GM19238 (cell line): ENCODE data around the gene UPK3A.
"Not testable (repeated sequence)": the region's sequence is repeated elsewhere in the genome, so short reads cannot be mapped to it uniquely, and the experiment has no call there.

Experiments
- DNase-seq: peaks from one replicate; pipeline ENCODE4 v3.0.0; 2011; ENCODE audit warnings: low spot score; ENCODE audit not compliant: insufficient read length

Gene UPK3A

DNA sequence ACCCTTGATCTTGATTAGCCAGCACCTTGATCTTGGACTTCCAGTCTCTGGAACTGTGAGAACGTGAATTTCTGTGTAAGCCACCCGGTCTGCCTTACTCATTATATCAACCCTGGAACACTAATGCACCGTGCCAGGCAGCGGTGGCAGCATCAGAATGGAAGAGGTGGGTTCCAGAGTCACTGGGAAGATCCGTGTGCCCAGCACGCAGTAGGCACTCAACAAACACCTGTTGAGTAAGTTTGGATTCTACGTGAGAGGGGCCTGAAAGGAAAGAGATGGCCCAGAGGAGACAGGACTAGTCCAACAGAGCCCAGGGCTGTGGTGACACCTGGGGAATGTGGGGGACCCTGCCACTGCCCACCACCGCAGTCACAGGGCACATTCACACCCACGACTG is 6.6 kb upstream of the UPK3A start:
- DNase-seq: no peak

DNA sequence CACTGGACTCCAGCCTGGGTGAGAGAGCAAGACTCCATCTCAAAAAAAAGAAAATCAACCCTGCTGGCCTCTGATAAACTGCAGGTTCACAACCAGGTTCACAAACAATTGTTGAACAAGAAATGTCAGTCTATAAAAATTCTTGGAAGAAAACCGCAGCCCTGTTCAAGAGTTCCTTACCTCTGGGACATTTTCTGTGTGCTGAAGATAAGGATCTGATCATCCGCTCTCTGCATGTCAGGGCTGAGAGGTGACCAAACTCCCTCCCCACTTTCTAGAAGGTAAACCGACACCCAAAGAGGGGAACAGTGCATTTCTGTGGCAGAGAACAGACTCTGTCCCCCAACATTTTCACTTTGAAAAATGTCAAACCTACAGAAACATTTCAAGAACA is 4.2 kb upstream of the UPK3A start:
- no peak for DNase-seq

DNA sequence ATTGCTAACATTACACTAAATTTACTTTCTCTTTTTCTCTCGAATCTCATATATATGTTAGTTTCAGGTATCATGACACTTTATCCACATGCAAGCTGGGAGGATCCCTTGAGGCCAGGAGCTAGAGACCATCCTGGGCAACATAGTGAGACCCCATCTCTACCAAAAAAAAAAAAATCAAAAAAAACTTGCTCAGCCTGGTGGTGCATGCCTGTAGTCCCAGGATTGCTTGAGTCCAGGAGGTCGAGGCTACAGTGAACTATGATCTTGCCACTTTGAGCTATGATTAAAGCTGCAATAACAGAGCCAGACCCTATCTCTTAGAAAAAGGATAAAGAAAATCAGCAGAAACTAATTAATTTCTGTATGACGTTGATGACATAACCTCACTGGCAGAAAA is 3.7 kb upstream of the UPK3A start:
- DNase-seq: no peak

DNA sequence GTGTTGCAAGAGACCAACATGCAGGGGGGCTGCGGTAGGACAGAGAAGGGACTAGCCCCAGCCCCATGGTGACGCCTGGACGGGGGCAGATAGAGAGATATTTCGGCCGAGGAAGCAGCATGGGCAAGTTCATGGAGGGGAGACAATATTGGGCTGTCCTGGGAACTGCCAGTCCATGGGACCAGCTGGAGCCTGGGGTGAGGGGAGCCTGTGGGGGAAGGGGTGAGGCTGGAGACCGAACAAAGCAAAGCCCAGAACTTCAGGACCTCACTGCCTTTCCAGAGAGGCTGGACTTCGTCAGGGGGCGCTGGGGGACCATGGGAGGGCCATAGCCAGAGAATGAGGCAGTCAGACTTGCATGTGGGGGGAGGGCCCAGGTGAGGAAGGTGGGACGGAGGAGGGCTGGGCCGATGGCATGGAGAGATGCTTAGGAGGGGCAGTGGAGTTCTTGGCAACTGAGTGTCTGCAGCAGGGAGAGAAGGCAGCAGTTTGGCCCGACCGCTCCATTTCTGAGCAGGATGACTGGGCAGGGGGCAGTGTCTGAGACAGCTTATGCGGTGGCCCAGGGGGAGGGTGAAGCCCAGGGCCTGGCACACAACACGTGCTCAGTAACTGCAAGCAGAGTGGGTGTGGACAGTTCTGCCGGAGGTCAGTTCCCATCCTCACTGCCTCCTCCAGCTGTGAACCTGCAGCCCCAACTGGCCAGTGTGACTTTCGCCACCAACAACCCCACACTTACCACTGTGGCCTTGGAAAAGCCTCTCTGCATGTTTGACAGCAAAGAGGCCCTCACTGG is 712 bp downstream of the UPK3A start:
- no peak for DNase-seq

DNA sequence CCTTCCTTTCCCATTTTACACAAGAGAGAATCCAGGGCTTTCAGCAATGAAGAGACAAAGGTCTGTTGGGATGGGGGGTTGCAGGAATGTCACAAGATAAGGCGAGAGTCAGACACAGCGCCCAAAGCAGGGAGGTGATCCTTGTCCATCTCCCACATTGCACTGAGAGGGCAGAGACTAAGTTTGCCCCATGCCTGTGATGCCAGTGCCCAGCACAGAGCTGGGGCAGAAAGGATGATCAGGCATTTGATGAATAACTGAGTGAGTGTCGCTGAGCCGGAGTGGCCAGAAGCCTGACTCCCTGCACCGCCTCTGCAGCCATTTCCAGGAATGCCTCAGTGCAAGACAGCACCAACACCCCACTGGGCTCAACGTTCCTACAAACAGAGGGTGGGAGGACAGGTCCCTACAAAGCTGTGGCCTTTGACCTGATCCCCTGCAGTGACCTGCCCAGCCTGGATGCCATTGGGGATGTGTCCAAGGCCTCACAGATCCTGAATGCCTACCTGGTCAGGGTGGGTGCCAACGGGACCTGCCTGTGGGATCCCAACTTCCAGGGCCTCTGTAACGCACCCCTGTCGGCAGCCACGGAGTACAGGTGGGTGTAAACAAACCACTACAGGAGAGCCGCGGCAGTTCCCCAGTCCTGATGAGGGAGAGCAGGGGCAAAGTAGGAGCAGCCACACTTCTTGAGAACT is 2.3 kb downstream of the UPK3A start:
- no peak for DNase-seq

DNA sequence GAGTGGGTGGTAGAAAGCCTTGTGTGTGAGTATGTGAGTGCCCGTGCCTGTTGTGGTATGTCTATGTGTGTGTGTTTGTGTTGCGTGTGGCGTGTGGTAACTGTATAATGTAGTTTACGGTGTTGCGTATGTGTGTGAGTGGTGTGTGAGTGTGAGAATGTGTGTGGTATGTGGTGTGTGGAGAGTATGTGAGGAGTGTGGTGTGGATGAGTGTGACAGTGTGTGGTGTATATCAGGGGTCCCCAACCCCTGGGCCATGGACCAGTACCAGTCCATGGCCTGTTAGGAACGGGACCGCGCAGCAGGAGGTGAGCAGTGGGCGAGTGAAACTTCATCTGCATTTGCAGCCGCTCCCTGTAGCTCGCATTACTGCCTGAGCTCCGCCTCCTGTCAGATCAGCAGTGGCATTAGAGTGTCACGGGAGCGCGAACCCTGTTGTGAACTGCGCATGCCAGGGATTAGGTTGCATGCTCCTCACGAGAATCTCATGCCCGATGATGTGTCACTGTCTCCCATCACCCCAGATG is 5.7 kb downstream of the UPK3A start:
- no peak for DNase-seq

DNA sequence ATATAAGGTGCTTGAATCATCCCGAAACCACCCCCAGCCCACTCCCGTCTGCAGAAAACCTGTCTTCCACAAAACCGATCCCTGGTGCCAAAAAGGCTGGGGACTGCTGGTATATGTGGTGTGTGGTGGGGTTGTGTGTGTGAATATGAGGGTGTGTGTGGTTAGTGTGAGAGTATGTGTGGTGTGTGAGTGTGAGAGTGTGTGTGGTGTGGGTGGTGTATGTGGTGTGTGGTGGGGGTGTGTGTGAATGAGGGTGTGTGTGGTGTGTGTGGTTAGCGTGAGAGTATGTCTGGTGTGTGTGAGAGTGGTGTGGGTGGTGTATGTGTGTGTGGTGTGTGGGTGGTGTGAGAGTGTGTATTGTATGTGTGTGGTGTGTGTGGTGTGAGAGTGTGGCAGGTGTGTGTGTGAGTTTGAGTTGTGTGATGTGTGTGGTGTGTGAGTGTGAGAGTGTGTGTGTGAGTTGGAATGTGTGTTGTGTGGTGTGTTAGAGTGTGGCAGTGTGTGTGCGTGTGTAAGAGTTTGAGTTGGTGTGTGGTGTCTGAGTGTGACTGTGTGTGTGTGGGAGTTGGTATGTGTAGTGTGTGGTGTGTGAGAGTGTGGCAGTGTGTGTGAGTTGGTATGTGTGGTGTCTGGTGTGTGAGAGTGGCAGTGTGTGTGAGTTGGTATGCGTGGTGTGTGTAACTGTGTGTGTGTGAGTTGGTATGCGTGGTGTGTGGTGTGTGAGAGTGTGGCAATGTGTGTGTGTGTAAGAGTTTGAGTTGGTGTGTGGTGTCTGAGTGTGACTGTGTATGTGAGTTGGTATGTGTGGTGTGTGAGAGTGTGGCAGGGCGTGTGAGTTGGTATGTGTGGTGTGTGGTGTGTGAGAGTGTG is 6.5 kb downstream of the UPK3A start:
- no peak for DNase-seq

DNA sequence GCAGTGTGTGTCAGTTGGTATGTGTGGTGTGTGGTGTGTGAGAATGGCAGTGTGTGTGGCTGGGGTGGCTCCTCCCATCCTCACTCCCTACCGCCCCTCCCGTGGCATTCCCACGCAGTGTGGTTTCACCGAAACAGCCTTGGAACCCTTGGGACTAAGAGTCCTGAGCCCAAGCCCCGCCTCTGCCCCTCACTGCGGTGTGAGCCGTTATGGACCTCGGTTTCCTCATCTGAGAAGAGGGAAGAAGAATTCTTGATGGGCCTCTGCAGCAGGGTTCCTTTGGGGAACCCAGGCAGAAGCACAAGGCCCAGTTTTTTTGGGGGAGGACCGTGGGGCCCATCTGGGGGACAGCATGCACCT is 7.2 kb downstream of the UPK3A start:
- DNase-seq: no peak

DNA sequence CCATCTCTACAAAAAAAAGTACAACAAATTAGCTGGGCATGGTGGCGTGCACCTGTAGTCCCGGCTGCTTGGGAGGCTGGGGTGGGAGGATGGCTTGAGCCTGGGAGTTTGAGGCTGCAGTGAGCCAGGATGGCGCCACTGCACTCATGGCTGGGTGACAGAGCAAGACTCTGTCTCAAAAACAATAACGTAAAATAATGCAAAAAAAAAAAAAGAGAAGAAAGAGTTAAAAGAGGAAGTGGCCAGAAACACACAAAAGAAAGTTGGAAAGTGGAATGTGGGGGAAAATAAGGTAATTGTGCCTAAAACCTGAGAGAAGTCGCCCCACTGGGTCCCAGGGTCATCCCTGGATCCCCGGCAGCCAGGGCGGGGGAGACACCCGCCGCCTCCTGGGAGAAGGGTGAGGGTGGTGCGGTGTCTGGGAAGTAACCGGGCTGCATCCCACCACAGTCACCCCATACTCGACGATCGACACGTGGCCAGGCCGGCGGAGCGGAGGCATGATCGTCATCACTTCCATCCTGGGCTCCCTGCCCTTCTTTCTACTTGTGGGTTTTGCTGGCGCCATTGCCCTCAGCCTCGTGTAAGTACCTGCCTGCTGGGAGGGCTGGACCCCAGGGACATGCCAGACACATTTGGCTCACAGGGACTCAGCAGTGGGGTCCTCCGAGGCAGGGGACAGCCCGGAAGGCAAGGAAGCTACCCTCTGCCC is 8.1 kb downstream of the UPK3A start:
- no peak for DNase-seq

DNA sequence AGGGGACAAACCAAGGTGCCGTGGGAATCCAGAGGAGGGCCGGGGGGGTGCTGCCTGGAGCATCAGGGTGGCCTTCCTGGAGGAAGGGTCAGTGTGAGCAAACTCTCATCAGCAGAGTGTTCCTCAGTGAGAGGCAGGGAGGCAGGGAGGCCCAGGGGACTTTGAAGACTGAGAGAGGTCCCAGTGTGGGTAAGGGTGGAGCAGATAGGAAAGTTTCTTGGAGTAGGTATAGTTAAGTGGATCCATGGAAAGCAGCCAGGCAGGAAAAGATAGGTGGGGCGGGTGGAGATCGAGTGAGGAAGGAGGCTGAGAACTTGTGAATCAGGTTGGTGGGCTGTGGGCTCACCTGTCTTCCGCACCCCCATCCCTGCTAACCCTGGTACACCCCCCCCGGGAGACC is 9.3 kb downstream of the UPK3A start:
- DNase-seq: no peak

DNA sequence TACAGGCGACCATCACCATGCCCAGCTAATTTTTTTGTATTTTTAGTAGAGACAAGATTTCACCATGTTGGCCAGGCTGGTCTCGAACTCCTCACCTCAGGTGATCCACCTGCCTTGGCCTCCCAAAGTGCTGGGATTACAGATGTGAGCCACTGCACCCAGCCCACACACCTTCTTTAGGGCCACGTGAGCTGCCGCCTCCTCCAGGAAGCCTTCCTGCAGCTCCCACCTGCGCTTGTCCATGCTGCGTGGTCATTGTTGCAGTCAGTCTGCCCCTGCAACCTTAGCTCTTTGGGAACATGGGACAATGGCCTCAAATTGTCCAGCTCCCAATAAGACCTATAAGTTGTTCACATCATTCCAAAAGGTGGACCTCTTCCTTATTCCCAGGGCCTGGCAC is 10.3 kb downstream of the UPK3A start:
- not testable (repeated sequence) for DNase-seq

DNA sequence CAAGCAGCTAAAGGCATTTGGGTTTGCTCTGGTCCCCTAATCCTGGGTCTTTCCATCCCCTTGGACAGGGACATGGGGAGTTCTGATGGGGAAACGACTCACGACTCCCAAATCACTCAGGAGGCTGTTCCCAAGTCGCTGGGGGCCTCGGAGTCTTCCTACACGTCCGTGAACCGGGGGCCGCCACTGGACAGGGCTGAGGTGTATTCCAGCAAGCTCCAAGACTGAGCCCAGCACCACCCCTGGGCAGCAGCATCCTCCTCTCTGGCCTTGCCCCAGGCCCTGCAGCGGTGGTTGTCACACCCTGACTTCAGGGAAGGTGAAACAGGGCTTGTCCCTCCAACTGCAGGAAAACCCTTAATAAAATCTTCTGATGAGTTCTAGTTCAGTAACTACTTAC is 10.7 kb downstream of the UPK3A start:
- DNase-seq: no peak

DNA sequence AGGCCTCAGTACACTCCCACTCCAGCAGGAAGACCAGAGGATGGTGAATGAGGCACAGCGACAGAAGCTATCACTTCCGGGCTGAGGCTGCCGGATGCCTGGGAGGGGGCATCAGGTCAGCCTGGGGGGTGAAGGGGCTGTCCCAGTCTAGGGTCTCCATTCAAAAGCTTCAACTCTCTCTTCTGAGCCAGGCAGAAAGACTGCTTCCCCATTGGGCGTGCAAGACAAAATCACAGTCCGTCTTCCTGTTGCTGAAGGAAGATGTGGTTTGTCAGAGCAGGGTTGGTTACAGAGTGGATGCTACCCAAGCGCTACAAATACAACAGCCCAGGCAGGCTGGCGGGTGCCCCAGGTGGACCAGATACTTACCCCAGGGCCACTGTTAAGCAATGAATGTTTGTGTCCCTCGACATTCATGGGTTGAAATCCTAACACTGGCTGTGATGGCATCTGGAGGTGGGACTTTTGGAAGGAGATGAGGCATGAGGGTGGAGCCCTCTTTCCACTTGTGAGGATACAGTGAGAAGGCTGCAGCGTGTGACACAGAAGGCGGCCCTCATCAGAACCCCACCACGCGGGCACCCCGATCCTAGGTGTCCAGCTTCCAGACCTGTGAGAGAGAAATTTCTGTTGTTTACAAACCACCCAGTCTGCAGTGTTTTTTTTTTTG is 12.0 kb downstream of the UPK3A start:
- no peak for DNase-seq

DNA sequence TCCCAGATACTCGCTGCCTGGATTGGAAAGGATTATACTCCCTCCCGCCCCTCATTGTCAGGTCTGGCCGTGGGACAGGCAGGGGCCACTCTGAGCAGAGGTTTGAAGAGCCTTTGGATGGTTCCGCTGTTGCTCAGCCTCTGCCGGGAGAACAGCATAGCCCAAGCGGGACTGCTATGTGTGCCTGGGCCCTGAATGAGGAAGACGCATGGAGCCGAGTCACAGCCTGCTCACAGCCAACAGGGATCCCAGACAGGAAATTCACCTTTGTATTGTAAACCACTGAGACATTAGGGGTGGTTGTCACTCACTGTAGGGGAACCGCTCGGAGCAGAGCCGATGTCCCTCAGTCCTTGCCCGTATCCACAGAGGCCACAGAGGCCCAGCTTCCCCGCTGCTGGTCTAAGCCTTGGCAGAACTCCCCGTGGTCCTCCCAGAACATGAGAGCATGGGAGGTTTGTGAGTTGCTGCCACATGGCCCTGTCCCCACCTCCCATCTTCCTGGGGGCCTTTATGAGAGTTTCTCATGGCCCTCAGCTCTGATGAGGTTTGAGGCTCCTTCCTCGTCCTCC is 14.3 kb downstream of the UPK3A start:
- no peak for DNase-seq

DNA sequence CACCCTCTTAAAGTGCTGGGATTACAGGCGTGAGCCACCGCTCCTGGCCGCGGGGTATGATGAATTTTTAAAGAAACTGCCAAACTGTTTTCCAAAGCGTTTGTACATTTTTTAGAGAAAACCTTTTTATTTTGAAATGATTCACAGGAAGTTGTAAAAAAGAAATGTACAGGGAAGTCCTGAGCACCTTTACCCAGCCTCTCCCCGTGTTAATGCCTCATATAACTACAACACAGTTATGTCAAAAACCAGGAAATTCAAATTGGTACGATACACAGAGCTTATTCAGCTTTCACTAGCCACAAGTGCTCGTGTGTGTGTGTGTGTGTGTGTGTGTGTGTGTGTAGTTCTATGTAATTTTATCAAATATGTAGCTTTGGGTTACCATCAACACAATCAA is 18.0 kb downstream of the UPK3A start:
- no peak for DNase-seq

DNA sequence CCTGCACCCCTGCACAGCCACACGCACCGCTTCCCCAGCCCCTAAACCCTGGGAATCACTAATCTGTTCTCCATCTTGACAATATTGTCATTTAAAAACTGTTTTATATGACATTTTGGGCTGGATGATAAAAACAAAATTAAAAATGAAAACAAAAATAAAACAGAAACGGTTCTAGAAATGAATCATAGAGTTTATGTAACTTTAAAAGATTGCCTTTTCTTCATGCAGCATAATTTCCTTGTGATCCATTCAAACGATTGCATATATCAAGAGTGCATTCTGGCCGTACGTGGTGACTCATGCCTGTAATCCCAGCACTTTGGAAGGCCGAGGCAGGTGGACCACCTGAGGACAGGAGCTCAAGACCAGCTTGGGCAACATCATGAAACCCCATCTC is 18.4 kb downstream of the UPK3A start:
- DNase-seq: no peak

DNA sequence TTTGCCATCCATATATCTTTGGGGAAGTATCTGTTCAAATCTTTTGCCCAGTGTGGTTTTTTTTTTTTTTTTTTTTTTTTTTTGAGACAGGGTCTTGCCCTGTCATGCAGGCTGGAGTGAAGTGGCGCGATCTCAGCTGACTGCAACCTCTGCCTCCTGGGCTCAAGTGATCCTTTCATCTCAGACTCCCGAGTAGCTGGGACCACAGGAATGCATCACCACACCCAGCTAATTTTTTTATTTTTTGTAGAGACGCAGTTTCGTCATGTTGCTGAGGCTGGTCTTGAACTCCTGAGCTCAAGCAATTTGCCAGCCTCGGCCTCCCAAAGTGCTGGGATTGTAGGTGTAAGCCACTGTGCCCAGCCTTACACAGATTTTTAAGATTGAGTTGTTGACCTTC is 20.2 kb downstream of the UPK3A start:
- DNase-seq: no peak

DNA sequence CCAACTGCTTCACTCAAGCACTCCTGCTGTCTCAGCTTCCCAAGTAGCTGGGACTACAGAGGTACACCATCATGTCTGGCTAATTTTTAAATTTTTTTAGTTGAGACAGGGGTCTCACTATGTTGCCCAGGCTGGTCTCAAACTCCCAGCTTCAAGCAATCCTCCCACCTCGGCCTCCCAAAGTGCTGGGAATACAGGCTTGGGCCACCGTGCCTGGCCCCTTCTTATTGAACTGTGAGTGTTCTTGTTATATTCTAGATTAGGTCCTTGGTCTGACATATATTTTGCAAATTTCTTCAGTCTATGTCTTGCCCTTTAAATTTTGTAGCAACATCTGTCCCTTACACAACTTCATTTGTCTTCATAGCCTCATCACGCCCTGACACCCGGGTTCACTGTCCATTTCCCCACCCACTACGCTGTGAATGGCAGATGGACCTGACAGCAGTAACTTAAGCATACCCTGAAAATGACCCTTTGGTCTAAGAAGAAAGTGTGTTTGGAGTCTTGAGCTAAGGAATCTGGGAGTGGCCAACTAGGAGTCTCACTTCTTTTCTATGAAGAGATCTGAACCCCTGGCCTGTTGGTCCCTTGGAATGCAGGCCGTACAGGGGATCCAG is 20.8 kb downstream of the UPK3A start:
- no peak for DNase-seq

DNA sequence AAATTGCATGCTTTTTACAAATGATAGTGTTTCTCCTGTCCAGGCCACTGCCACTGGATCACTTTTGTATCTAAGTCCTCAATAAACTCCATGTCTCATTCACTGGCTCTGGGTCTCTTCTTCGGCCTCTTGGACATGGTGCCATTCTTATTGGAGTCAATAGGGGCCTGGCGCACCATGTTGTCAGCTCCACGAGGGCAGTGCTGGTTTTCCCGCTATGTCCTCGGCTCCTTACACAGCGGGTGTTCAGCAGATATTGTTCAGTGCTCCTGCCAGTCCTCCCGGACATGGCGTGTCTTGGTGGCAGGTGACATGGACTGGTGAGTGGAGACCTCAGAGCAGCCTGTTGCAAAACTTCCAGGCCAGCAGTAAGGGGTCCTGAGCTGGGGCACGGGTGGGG is 21.4 kb downstream of the UPK3A start:
- DNase-seq: no peak

DNA sequence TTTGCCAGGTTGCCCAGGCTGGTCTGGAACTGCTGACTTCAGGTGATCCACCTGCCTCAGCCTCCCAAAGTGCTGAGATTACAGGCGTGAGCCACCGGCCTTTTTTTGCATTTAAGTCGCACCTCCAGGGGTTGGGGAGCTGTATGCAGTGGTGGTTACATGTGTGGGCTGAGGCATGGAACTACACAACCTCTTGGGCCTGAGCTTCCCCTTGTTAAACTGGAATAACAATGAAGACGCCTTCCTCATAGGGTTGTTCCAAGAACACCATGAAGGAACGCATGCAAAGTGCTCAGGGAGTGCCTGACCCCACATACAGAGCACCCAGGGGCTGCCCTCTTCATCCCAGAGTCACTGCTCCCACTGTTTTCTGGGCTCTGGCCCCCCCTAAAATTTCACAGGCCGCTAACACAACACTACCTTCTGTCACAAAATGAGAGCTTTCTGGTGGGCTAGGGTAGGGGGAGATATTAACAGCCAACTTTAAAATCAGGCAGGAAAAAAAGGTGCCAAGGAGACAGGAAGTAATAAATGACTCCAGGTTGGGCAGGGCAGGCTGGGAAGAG is 23.7 kb downstream of the UPK3A start:
- no peak for DNase-seq
